ENCODE measurements around the gene MEGF6. TPM values are rescaled to one million over a fixed set of nuclear protein-coding genes. Genes with fewer than 3 reads are reported as not detected.

Gene MEGF6
- total RNA-seq, 2 donors from 2014 or later, result 22.4 to 24.9 TPM

- Histone ChIP-seq H3K4me3 (no peak overlapping the region), H3K36me3 (replicated peaks in 1 of 2; ENCODE audit: insufficient read depth in 1 of 2, low read depth in 2 of 2) (no peaks in the 10 kb centered on the region), H3K27ac (no peak overlapping the region), H3K4me1 (peaks cover 25% of the 10 kb centered on the region), H3K9me3 (no peaks in the 10 kb centered on the region), H3K27me3 (no peaks in the 10 kb centered on the region)
- DNase-seq (peak; percentile 76 to 82 (median 80)), ATAC-seq (peak; percentile 84)
- TF ChIP-seq CTCF (IDR thresholded peaks at IDR 0.05) (peak; percentile 72 to 87 (median 81)), POLR2A (IDR thresholded peaks at IDR 0.05) (no peak)
- intact Hi-C loops (cut with DNase I), result loop anchor here (5.0 kb wide), 1 partner anchor 167 kb away; the partner anchor contains the start of gene ARHGEF16
- 14 to 21% methylated on average over 21 of the region's 21 CpGs for WGBS, 2 donors
Observed at GRCh38 chr1:3618881-3619671, 7.8 kb upstream of the MEGF6 start.

GRCh38 chr1:3618531-3618880 lies 7.2 kb upstream of the MEGF6 start:
- H3K27me3 ChIP-seq, result no peaks in the 10 kb centered on the region
- peaks cover 20% of the 10 kb centered on the region for H3K4me1 ChIP-seq
- no peaks in the 10 kb centered on the region for H3K9me3 ChIP-seq
- no peaks in the 10 kb centered on the region for H3K36me3 ChIP-seq (replicated peaks in 1 of 2; ENCODE audit: insufficient read depth in 1 of 2, low read depth in 2 of 2)
- no peak overlapping the region for H3K4me3 ChIP-seq
- TF ChIP-seq POLR2A (IDR thresholded peaks at IDR 0.05) (no peak), CTCF (IDR thresholded peaks at IDR 0.05) (no peak)
- intact Hi-C loops (cut with DNase I), result loop anchor here (5.0 kb wide), 1 partner anchor 166 kb away; the partner anchor contains the start of gene ARHGEF16
- DNase-seq (no peak), ATAC-seq (no peak)
- WGBS, 2 donors, result 50 to 58% methylated on average over 2 to 9 of the region's 9 CpGs
- no peak overlapping the region for H3K27ac ChIP-seq

GRCh38 chr1:3617806-3618345 lies 6.6 kb upstream of the MEGF6 start:
- H3K4me3 ChIP-seq, result no peak overlapping the region
- no peaks in the 10 kb centered on the region for H3K27me3 ChIP-seq
- no peak for ATAC-seq
- DNase-seq, result no peak
- TF ChIP-seq POLR2A (IDR thresholded peaks at IDR 0.05) (no peak), CTCF (IDR thresholded peaks at IDR 0.05) (no peak)
- 66 to 71% methylated on average over 7 to 18 of the region's 18 CpGs for WGBS, 2 donors
- no peak overlapping the region for H3K27ac ChIP-seq
- H3K36me3 ChIP-seq (replicated peaks in 1 of 2; ENCODE audit: insufficient read depth in 1 of 2, low read depth in 2 of 2), result no peaks in the 10 kb centered on the region
- intact Hi-C loops (cut with DNase I), result loop anchor here (5.0 kb wide), 1 partner anchor 166 kb away; the partner anchor contains the start of gene ARHGEF16
- no peaks in the 10 kb centered on the region for H3K9me3 ChIP-seq
- H3K4me1 ChIP-seq, result peaks cover 13% of the 10 kb centered on the region

GRCh38 chr1:3616861-3617260 lies 5.6 kb upstream of the MEGF6 start:
- no peak for DNase-seq
- Histone ChIP-seq H3K4me3 (no peak overlapping the region), H3K27me3 (no peaks in the 10 kb centered on the region), H3K9me3 (no peaks in the 10 kb centered on the region), H3K27ac (no peak overlapping the region), H3K4me1 (peaks cover 10% of the 10 kb centered on the region), H3K36me3 (replicated peaks in 1 of 2; ENCODE audit: insufficient read depth in 1 of 2, low read depth in 2 of 2) (no peaks in the 10 kb centered on the region)
- intact Hi-C loops (cut with DNase I), result loop anchor here (5.0 kb wide), 1 partner anchor 165 kb away; the partner anchor contains the start of gene ARHGEF16
- no peak for ATAC-seq
- WGBS, 2 donors, result 72 to 73% methylated on average over 9 of the region's 9 CpGs
- TF ChIP-seq POLR2A (IDR thresholded peaks at IDR 0.05) (no peak), CTCF (IDR thresholded peaks at IDR 0.05) (no peak)

All from body of pancreas (tissue), 4 donors.